H1 (cell line): ENCODE results near the gene GCNA.

ENCODE experiments used
- CBX8 ChIP-seq: fragments of 300-800, 300-1000 bp; sonication (generic); IDR thresholded peaks from 2 replicates; pipeline ENCODE4 v1.7.1; 2016; ENCODE audit warnings: low read depth, low read length, borderline replicate concordance
- CTCF ChIP-seq, 3 experiments: IDR thresholded peaks; 1 replicate in 2 of 3; 2 replicates in 1 of 3; pipeline versions ENCODE4 v1.5.1 to v1.6.1; 2011; ENCODE audit warnings: low read length in 3 of 3, mild to moderate bottlenecking in 3 of 3, inconsistent platforms in 2 of 3, low read depth in 1 of 3, moderate library complexity in 1 of 3; ENCODE audit not compliant: insufficient read depth in 1 of 3; ENCODE audit errors: control extremely low read depth in 1 of 3
- EP300 ChIP-seq, 2 experiments: IDR thresholded peaks; 1 replicate in 1 of 2; 2 replicates in 1 of 2; pipeline ENCODE4 v1.6.1; 2011 to 2012; ENCODE audit warnings: low read depth in 2 of 2, low read length in 2 of 2, mild to moderate bottlenecking in 2 of 2, borderline replicate concordance in 1 of 2, inconsistent platforms in 1 of 2, moderate library complexity in 1 of 2
- EZH2 ChIP-seq: fragments of 200-600 bp; sonication (generic); IDR thresholded peaks from 2 replicates; pipeline ENCODE4 v1.7.1; 2012; ENCODE audit warnings: low read depth, mild to moderate bottlenecking, moderate library complexity, low read length, inconsistent platforms; ENCODE audit not compliant: severe bottlenecking
- KDM1A ChIP-seq: fragments of 200-600, 300-600 bp; sonication (generic); IDR thresholded peaks from 2 replicates; pipeline ENCODE4 v1.7.1; 2016; ENCODE audit warnings: mild to moderate bottlenecking, low read length, borderline replicate concordance
- MAX ChIP-seq: IDR thresholded peaks from 2 replicates; pipeline ENCODE4 v1.6.1; 2012; ENCODE audit warnings: inconsistent platforms
- POLR2A ChIP-seq, 2 experiments: IDR thresholded peaks; 1 replicate in 1 of 2; 2 replicates in 1 of 2; pipeline ENCODE4 v1.6.1; 2011; ENCODE audit warnings: low read depth in 2 of 2, low read length in 2 of 2, mild to moderate bottlenecking in 2 of 2; ENCODE audit errors: control extremely low read depth in 1 of 2
- POLR2AphosphoS5 ChIP-seq: IDR thresholded peaks from 2 replicates; pipeline ENCODE4 v1.6.1; 2011; ENCODE audit warnings: low read depth, low read length
- RAD21 ChIP-seq, 2 experiments: IDR thresholded peaks in 1 of 2; conservative IDR thresholded peaks in 1 of 2; 2 replicates each; pipeline ENCODE4 v1.6.1; 2011; ENCODE audit warnings: low read depth in 2 of 2, low read length in 2 of 2, improper control_type of control experiment in 1 of 2, inconsistent platforms in 1 of 2, mild to moderate bottlenecking in 1 of 2, moderate library complexity in 1 of 2
- RFX5 ChIP-seq: IDR thresholded peaks from 2 replicates; pipeline ENCODE4 v1.6.1; 2011; ENCODE audit warnings: low read depth, low read length, improper control_type of control experiment, borderline replicate concordance
- SIRT6 ChIP-seq: IDR thresholded peaks from one replicate; pipeline ENCODE4 v1.7.1; 2012; ENCODE audit warnings: low read length, inconsistent platforms
- TCF12 ChIP-seq: IDR thresholded peaks from 2 replicates; pipeline ENCODE4 v1.6.1; 2011; ENCODE audit warnings: low read depth, mild to moderate bottlenecking, low read length
- TEAD4 ChIP-seq: IDR thresholded peaks from 2 replicates; pipeline ENCODE4 v1.6.1; 2012; ENCODE audit warnings: low read depth, low read length, inconsistent platforms, mixed read lengths
- TF ChIP-seq, protein P1 (sequence below): IDR thresholded peaks from 2 replicates; pipeline ENCODE4 v1.6.1; 2011; ENCODE audit warnings: low read depth, mild to moderate bottlenecking, low read length; ENCODE audit not compliant: insufficient read depth

DNA sequence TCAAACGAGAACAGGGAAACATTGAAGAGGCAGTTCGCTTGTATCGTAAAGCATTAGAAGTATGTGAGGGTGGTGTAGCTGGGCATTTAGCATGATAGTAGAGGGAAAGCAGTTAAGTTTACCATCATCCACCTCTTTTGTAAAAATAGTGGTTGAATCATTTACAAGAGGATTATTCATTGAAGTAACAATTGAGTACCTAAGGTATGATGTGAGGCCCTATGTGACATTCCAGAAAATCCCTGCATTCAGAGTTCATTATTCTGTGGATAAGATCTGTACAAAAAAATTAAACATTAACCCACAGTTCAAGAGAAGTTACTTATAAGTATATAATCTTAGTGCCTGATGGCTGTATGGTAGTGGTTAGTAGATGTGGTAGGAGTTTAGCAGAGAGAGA is 22.2 kb upstream of the GCNA start:
- TF ChIP-seq POLR2A (IDR thresholded peaks at IDR 0.05; ENCODE audit: control extremely low read depth in 1 of 2, low read depth in 2 of 2, low read length in 2 of 2) (no peak), CBX8 (no peak), KDM1A (no peak), EZH2 (no peak), RAD21 (IDR thresholded peaks at IDR 0.05 in 1 of 2, conservative IDR thresholded peaks at IDR 0.05 in 1 of 2; ENCODE audit: low read depth in 2 of 2, low read length in 2 of 2) (no peak), RFX5 (no peak), EP300 (IDR thresholded peaks at IDR 0.05; ENCODE audit: borderline replicate concordance in 1 of 2, low read depth in 2 of 2, low read length in 2 of 2) (no peak), CTCF (IDR thresholded peaks at IDR 0.05; ENCODE audit: control extremely low read depth in 1 of 3, insufficient read depth in 1 of 3, low read depth in 1 of 3, low read length in 3 of 3) (no peak), TEAD4 (no peak), SIRT6 (no peak), POLR2AphosphoS5 (no peak), TCF12 (no peak), MAX (no peak)
- TF ChIP-seq, protein P1, sequence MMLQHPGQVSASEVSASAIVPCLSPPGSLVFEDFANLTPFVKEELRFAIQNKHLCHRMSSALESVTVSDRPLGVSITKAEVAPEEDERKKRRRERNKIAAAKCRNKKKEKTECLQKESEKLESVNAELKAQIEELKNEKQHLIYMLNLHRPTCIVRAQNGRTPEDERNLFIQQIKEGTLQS = no peak
